LNCAP (cell line): ENCODE results near the gene PRSS12.

Experiments
- TF ChIP-seq, protein P1 (sequence below): fragments of 450-650 bp; IDR thresholded peaks from 2 replicates; pipeline ENCODE4 v1.5.1; 2017; ENCODE audit warnings: mild to moderate bottlenecking

The PRSS12 gene

DNA sequence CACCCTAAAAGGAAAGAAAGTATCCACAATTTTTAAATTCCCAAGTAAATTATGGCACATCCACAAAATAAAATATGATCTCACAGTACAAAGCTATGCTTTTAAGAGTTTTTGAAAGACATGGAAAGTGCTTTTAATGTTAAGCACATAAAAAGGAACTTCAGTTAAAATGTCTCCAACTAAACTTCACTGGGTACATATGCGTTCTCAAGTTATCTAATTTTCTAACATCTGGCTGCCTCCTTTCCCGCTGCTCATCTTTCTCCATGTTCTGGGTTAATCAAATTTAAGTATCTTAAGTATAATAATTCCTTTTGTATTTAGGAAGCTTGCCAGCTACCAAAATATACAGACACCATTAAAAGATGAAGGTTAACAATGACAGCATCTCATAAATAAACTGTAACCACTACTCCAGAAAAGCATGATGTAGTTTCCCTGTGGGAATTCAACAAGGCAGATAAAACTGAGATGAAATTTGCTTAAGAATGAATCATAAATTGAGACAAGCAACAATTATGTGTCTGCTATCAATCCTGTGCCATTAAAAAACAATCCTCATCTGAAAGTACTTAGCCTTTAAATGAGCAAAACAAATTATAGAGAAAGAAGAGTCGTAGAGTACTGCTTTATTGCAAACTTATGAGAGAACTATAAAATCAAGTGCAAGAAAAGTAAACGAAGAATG lies 25.1 kb downstream of the PRSS12 start:
- TF ChIP-seq, protein P1, sequence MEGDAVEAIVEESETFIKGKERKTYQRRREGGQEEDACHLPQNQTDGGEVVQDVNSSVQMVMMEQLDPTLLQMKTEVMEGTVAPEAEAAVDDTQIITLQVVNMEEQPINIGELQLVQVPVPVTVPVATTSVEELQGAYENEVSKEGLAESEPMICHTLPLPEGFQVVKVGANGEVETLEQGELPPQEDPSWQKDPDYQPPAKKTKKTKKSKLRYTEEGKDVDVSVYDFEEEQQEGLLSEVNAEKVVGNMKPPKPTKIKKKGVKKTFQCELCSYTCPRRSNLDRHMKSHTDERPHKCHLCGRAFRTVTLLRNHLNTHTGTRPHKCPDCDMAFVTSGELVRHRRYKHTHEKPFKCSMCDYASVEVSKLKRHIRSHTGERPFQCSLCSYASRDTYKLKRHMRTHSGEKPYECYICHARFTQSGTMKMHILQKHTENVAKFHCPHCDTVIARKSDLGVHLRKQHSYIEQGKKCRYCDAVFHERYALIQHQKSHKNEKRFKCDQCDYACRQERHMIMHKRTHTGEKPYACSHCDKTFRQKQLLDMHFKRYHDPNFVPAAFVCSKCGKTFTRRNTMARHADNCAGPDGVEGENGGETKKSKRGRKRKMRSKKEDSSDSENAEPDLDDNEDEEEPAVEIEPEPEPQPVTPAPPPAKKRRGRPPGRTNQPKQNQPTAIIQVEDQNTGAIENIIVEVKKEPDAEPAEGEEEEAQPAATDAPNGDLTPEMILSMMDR = no peak

- TF ChIP-seq, protein P1 = no peak
Measured at GRCh38 chr4:118326585-118326984, 26.2 kb downstream of the PRSS12 start.

GRCh38 chr4:118325431-118325830 lies 27.4 kb downstream of the PRSS12 start:
- TF ChIP-seq, protein P1 = no peak

DNA sequence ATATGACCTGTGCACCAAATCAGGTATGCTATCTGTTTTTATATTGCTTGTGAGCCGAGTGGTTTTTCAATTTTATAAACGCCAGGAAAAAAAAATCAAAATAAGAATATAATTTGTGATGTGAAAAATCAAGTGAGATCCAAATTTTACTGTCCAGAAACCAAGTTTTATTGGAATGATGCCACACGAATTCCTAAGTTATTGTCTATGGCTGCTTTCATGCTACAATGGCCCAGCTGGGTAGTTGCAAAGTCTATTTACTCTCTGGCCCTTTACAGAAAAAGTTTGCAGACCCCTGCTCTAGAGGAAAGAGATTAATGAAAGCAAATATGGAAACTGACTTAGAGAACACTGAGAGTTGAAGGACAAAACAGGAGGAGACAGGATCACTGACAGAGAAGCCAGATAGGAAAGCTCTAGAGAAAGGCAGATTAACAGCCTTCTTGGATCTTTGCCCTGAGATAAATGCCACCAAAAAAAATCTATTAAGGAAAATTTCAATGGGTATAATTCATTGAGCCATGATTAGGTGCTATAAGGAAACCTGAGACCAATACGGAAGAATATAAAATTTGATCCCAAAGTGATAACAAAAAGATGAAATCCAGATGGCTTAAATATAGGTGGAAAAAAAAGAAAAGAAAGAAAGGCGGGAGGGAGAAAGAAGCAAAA lies 29.8 kb downstream of the PRSS12 start:
- TF ChIP-seq, protein P1 = no peak

- TF ChIP-seq, protein P1 = no peak
Measured at GRCh38 chr4:118318931-118319330, 33.9 kb downstream of the PRSS12 start.

GRCh38 chr4:118317691-118318090 lies 35.1 kb downstream of the PRSS12 start:
- TF ChIP-seq, protein P1 = no peak

GRCh38 chr4:118314221-118314620 lies 38.6 kb downstream of the PRSS12 start:
- TF ChIP-seq, protein P1 = no peak
